PFSK-1 (cell line): ENCODE measurements around the gene NEUROD6.

Source experiments
- FOXP2 ChIP-seq: optimal IDR thresholded peaks from 2 replicates; pipeline ENCODE3; 2011; ENCODE audit warnings: borderline replicate concordance, control low read depth, inconsistent platforms; ENCODE audit not compliant: insufficient read depth; ENCODE audit errors: extremely low read length, extremely low read depth
- POLR2AphosphoS5 ChIP-seq: IDR thresholded peaks from 2 replicates; pipeline ENCODE4 v1.6.1; 2012; ENCODE audit warnings: low read depth, mild to moderate bottlenecking, control low read depth, low read length, moderate library complexity
- SIN3A ChIP-seq: IDR thresholded peaks from 2 replicates; pipeline ENCODE4 v1.6.1; 2012; ENCODE audit warnings: mild to moderate bottlenecking, low read length, moderate library complexity, borderline replicate concordance; ENCODE audit not compliant: insufficient read depth
- TAF1 ChIP-seq: IDR thresholded peaks from 2 replicates; pipeline ENCODE4 v1.6.1; 2012; ENCODE audit warnings: low read length, control low read depth, borderline replicate concordance; ENCODE audit not compliant: insufficient read depth
- TF ChIP-seq, protein P1 (sequence below), 2 experiments: IDR thresholded peaks; 2 replicates each; pipeline versions ENCODE4 v1.6.1 to v1.8.0; 2011 to 2012; ENCODE audit warnings: low read depth in 2 of 2, low read length in 2 of 2, control low read depth in 1 of 2, inconsistent platforms in 1 of 2, mild to moderate bottlenecking in 1 of 2, moderate library complexity in 1 of 2; ENCODE audit not compliant: insufficient read depth in 1 of 2

Gene NEUROD6

DNA sequence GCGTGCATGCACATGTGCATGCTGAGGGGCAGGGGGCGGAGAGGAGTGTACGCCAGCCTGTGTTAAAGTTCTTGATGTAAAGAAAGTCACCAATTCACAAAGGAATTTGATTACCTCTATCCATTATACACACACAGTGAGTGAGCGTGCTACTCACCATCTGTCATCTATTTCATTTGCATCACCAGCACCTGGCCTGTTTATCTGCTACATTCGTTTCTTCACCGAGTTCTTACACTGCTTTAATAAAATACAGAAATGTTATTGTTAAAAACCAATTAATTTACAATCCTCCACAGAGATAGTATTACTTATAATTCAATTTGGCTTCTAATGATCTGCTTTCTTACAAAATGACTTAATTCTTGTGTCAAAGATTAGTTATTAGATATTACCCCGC, 32.6 kb downstream of the NEUROD6 start:
- TF ChIP-seq POLR2AphosphoS5 (no peak), TAF1 (no peak), FOXP2 (no peak), SIN3A (no peak)
- TF ChIP-seq, protein P1, sequence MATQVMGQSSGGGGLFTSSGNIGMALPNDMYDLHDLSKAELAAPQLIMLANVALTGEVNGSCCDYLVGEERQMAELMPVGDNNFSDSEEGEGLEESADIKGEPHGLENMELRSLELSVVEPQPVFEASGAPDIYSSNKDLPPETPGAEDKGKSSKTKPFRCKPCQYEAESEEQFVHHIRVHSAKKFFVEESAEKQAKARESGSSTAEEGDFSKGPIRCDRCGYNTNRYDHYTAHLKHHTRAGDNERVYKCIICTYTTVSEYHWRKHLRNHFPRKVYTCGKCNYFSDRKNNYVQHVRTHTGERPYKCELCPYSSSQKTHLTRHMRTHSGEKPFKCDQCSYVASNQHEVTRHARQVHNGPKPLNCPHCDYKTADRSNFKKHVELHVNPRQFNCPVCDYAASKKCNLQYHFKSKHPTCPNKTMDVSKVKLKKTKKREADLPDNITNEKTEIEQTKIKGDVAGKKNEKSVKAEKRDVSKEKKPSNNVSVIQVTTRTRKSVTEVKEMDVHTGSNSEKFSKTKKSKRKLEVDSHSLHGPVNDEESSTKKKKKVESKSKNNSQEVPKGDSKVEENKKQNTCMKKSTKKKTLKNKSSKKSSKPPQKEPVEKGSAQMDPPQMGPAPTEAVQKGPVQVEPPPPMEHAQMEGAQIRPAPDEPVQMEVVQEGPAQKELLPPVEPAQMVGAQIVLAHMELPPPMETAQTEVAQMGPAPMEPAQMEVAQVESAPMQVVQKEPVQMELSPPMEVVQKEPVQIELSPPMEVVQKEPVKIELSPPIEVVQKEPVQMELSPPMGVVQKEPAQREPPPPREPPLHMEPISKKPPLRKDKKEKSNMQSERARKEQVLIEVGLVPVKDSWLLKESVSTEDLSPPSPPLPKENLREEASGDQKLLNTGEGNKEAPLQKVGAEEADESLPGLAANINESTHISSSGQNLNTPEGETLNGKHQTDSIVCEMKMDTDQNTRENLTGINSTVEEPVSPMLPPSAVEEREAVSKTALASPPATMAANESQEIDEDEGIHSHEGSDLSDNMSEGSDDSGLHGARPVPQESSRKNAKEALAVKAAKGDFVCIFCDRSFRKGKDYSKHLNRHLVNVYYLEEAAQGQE (IDR thresholded peaks at IDR 0.05; ENCODE audit: insufficient read depth in 1 of 2, low read depth in 2 of 2, low read length in 2 of 2): no peak

DNA sequence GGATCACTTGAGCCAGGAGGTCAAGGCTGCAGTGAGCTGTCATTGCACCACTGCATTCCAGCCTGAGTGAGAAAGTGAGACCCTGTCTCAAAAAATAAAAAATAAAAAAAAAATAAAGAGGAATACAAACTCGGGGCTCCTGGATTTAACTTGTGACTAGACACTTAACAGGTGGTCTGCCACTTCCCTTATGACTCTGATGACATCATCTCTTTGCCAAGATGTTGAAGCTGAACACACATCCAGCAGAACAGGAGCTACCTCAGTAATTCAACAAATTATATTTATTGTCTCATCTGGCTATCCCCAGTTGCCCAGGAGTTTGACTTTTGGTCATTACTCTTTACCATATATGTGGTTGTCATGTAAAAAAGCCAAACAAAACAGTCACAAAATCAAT, 35.3 kb downstream of the NEUROD6 start:
- no peak for TF ChIP-seq TAF1
- TF ChIP-seq POLR2AphosphoS5: no peak
- TF ChIP-seq, protein P1 (IDR thresholded peaks at IDR 0.05; ENCODE audit: insufficient read depth in 1 of 2, low read depth in 2 of 2, low read length in 2 of 2): no peak
- no peak for TF ChIP-seq SIN3A
- no peak for TF ChIP-seq FOXP2

DNA sequence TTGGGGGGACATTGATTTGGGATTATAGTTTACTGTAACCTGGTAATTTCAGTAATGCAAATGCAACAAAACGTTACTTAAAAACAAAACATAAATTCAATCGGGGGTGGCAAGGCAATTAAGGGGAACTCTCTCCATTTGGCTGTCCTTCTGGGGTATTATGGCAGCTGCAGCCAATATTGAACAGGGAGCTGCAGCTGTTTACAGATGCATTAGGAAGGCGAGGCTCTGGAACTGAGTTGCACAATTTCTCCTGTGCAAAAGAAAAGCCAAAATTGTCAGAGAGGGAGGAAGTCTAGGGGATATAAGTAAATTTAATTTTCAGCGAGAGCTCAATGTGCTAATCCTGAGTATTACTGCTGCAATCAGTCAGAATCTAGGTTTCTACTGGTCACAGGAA, 36.1 kb downstream of the NEUROD6 start:
- TF ChIP-seq FOXP2 (no peak), TAF1 (no peak)
- TF ChIP-seq, protein P1 (IDR thresholded peaks at IDR 0.05; ENCODE audit: insufficient read depth in 1 of 2, low read depth in 2 of 2, low read length in 2 of 2): no peak

DNA sequence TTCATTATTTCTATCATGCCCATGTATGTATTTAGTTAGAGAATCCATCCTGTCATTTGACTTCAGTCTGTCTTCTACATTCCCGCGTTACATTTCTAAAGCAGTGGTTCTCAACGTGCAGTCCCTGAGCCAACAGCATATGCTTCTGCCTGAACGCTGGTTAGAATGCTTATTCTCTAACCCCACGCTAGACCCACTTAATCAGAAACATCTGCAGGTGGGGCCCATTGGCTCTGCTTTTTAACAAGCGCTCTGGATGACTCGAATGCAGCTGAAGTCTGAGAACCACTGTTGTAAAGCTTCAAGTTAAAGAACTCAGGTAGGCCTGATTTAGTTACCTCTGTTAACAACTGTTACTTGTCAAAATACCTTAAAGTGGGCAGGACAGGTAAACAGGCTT, 38.2 kb downstream of the NEUROD6 start:
- TF ChIP-seq SIN3A (no peak), FOXP2 (no peak), POLR2AphosphoS5 (no peak), TAF1 (no peak)
- TF ChIP-seq, protein P1 (IDR thresholded peaks at IDR 0.05; ENCODE audit: insufficient read depth in 1 of 2, low read depth in 2 of 2, low read length in 2 of 2): no peak

DNA sequence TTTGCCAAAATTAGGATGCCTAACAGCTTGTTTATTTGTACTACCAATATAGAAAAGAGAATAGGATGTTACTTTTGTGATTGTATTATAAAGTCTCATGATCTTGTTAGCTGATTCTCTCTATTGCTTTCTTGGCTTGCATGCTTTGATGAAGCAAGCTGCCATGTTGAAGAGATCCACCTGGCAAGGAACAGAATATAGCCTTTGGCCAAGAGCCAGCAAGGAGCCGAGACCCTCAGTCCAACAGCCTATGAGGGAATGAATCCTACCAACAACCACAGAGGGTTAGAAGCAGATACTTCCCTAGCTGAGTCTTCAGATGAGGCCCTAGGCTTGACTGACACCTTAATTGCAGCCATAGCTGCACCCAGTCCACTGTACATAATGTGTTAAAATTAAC, 41.2 kb downstream of the NEUROD6 start:
- TF ChIP-seq SIN3A: no peak

DNA sequence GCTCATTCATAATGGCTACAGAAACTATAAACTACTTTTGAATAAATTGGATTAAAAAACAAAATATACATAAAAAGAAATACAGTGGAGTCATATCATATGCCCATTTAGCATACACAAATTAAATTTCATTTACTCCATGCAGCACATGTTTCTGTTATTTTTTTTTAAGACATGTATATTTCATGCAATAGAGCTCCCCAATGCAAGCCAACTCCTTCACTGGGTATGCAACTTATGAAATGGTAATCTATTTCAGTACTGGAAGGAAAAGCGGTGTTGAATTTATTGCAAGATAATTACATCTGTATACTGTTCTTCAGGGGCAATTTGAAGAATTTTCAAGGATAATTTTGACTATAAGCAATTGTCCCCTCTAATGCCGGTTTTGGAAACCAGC, 49.9 kb downstream of the NEUROD6 start:
- TF ChIP-seq FOXP2: no peak
